Measurements from ENCODE around the gene NHS. TPM values are rescaled to one million over a fixed set of nuclear protein-coding genes. Genes with fewer than 3 reads are reported as not detected.

Gene NHS
- 2.1 to 3.1 TPM (median 2.3 TPM) in 5 replicates for total RNA-seq (2022; extraction: Qiagen RNA extraction)

GRCh38 chrX:17374619-17375366 lies at the start of gene NHS:
Gene NHS, plus strand, starts transcription at chrX:17375200. Its CDS starts 558 bp downstream, at chrX:17375758.

GRCh38 chrX:17736856-17737709 lies 362.1 kb downstream of the NHS start, which contains the start of gene SCML1:
Gene SCML1, plus strand, starts transcription at chrX:17737493. Its CDS starts 6,694 bp downstream, at chrX:17744187.

Data from A549 treated with Mapracorat at 1 μM for 4 hours (cell line).